ENCODE measurements around the gene PRKAR1B.

PRKAR1B gene

DNA sequence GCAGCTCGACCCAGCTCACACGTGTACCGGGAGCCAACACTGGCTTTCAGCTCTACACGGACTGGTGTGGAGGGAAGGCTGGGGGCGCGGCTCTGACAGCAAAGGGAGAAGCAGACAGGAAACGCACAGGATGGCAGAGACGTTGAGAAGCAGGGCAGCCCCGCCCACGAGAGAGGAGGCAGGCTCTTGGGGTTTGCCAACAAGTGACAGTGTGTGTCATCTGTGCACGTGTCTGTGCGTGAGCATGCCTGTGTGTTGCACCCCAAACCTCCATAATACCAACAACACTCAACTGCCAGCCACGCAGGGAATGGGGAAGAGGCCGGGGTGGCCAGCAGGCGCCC is 143.0 kb downstream of the PRKAR1B start:
- DNase-seq, result peak; percentile 90 to 93

DNA sequence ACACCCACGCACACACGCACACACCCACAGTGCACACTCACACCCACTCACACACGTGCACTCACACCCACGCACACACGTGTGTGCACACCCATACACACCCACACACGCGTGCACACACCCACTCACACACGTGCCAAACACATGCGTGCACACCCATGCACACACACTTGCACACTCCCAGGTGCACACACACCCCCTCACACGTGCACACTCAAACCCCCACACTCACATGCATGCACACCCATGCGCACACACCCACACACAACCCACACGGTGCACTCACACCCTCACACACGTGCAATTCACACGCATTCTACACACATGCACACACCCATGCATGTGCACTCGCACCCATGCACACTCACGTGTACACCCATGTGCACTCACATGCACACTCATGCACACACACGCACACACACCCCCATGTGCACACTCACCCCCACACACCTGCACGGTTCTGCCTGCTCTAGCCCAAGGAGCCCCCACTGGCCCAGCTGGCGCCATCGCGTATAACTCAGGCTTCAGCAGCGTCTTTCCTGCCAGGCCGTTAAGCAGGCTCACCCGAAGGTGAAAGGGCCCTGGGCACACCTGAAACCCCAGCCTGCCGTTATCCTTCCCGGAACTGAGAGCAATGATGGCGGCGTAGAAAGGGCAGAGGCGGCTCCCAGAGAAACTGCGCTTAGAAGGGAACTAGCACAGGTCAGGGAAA is 143.5 kb downstream of the PRKAR1B start:
- DNase-seq, result no peak

DNA sequence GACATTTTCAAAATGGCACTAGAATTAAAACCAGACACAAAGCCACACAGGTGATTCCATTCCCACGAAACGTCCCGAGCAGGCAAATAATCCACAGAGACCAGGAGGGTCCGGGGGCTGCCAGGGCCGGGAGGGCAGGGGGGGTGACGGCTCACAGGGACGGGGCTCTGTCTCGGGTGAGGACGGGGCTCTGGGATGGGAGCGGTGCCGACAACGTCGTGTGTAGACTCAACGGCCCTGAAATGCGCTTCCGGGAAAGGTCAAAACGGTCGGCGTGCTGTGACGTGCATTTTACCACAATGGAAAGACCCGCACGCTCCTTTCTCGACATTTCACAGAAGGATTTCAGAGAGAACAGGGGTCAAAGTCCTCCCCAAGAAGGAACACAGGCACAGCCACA is 144.2 kb downstream of the PRKAR1B start:
- peak in 1 of 2 donors; percentile 25 for DNase-seq

DNA sequence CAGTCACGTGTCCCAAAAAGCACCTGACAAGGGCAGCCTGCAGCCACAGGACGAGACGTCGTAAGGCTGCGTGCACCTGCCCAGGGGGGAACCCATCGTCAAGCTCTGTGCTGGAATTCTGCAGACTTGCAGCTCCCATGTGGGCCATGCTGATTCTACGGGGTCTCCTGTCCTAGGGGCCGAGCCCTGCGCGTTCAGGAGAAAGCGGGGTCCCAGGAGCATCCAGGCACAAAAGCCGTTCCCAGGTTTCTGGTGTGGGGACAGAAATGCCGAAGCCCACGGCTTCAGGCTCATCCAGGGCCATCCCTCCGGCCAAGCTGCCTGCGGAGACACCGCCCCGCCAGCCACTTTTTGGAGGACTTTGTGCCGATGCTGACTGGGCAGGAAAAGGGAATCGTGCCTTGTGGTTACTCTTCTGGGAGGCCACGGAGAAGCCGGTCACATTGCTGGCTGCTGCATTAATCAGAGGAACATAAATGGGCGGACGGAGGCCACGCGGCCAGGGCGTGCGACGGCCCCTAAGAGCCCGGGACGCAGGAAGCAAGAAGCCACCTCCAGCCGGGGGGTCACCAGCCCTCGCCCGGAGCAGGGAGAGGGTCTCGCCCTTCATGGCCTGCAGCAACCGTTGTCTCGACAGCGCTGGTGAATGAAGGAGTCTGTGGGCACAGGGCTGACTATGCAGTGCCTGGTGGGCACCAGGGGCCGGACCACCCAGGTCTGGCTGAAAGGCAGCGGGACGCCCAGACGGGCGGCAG is 144.8 kb downstream of the PRKAR1B start:
- DNase-seq, result no peak

DNA sequence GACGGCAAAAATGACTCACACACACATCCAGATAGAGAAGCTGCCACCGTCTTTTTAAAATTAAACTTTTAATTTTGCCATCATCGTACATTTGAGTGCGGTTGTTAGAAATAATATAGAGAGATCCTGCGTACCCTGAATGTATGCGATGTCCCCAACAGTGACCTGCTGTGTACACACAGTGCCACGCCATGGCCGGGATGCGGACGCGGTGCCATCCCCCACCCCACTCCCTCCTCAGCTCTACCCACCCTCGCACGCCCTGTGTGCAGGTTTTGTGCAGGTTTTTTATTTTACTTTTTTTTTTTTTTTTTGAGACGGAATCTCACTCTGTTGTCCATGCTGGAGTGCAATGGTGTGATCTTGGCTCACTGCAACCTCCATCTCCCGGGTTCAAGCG is 148.7 kb downstream of the PRKAR1B start:
- DNase-seq, result no peak

DNA sequence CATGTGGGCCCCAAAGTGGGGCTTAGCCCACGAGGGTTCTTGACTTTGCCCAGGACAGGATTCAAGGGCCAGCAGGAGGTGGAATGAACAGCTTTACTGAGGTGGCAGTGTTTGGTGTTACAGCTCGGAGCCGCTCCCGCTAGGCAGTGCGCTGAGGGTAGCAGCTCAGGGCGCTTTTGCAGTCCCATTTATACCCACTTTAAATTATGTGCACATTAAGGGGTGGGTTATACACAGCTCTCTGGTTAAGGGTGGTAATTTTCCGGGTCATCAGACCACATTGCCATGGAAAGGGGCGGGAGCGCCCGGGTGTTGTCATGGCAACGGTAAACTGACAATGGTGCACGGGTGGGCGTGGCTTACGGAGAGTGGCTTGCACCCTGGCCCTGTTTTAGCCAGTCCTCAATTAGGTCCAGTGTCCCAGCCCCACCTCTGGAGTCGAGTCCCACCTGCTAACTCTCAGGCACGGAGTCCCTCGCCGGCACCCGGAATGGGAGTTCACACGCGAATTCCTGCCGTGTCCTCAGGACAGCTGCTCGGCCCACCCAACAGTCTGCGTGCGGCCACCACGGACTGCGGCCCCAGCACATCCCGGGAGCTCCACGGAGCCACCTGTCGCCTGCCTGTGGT is 149.2 kb downstream of the PRKAR1B start:
- DNase-seq, result no peak

DNA sequence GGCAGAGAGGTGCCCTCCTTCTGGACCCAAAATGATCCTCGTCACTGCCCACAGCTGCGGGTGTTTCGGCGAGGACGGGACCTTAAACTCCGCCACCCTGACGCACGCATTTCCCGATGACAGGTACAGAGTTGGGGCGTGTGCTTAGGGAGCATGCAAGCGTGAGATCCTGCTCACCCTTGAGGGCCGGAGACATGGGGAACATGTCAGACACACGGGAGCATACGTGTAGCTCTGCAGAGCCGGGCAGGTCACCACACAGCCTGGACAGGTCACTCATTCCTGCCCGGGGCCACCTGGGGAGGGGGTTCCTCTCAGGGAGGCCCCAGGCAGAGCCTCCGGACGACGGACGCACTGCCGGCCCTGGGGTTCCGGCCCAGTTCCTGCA is 149.8 kb downstream of the PRKAR1B start:
- no peak for DNase-seq

DNA sequence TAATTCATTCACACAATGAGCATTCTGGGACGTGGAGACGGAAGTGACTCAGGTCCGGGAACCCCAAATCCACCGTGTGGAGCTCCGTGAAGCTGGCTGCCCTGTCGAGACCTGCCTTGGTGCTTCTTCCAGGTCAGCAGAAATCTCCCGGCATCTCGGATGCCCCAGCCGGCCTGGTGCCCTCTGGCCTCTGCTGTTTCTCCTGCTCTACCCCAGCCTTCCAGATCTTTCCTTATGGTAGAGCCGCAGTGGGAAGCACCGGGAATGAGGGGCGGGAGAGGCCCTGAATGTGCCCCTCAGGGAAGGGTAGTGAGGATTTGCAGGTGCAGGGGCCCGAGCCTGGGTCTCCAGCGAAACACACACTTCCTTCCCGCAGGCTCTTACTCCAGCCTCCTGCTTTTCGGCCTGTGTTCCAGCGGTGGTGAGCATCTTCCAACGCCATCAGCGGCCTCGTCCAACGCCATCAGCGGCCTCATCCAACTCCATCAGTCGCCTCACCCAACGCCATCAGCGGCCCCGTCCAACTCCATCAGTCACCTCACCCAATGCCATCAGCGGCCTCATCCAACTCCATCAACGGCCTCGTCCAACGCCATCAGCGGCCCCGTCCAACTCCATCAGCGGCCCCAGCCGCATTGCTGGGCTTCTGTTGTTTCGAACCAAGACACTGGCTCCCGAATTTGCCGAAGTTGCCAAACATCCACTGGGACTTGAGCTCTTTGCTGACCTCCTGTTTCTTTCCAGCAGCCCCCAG is 150.4 kb downstream of the PRKAR1B start:
- DNase-seq, result no peak

DNA sequence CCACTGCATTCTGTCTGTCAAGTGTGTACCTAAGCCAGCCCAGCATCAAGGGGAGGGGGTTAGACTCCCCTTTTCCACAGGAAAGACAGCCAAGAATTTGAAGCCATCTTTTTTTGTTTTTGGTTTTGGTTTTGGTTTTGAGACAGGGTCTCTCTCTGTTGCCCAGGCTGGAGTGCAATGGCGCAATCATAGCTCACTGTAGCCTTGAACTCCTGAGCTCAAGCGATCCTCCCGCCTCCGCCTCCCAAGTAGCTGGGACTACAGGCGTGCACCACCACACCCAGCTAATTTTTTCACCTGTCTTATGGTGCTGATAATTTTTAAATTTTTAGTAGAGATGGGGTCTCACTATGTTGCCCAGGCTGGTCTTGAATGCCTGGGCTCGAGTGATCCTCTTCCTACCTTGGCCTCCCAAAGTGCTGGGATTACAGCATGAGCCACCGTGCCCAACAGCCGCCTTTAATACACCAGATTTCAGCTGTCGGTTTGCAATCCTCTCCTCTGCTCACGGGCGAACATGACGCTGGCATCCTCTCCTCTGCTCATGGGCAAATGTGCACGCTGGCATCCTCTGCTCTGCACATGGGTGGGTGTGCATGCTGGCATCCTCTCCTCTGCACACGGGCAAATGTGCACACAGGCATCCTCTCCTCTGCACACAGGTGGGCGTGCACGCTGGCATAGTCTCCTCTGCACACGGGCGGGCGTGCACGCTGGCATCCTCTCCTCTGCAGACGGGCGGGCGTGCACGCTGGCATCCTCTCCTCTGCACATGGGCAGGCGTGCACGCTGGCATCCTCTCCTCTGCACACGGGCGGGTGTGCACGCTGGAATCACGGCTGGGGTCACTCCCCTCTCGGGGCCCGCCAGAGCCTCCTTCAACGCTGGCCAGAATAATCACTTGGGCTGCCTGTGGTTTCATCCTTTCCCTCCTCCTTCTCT is 151.4 kb downstream of the PRKAR1B start:
- DNase-seq, result no peak

DNA sequence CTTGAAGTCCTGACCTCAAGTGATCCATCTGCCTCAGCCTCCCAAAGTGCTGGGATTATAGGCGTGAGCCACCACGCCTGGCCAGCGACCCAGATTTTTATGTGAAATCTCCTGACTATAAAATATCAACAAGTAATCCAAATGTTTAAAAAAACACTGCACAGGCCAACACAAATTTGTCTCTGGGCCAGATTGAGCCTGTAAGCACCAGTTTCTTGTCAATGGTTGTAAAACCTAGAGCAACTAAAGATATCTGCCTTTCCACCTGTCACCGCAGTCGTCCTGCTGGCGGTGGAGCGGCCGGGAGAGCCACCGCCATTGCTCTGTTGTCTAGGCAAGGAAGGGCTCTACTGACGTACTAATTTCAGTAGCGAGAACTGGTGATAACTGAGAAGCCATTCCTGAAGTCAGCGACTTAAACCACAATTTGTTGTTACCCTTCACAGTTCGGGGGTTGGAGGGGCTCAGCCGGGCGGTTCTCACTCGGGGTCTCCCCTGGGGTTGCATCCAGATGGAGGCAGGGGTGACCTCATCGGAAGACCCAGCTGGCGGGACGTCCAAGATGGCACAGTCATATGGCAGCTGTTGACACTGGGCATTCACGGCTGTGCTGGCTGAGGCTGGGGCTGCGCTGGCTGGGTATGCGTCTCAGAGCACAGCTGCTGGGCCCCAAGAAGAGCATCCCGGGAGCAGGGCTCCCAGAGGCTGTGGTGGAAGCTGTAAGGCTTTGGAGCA is 152.3 kb downstream of the PRKAR1B start:
- DNase-seq, result no peak

DNA sequence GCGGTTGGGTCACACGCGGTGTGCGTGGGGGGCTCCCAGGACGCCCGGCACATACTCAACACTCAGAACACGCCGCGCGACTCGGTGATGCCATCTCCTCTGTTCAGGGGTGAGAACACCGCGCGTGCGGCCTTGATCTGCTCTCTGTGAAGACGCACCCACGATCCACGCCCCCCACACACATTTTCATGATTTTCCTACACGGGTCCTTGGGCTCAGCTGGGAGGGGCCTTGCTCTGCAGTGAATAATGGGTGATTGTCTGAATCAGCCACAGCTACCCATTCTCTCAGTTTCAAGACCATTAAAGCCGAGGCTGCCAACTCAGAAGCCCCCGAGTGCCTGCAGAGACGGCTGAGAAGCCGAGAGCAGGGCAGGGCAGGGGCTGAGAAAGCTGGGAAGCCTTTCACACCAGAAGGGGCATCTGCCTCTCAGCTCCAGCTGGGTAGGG is 153.1 kb downstream of the PRKAR1B start:
- DNase-seq, result no peak

DNA sequence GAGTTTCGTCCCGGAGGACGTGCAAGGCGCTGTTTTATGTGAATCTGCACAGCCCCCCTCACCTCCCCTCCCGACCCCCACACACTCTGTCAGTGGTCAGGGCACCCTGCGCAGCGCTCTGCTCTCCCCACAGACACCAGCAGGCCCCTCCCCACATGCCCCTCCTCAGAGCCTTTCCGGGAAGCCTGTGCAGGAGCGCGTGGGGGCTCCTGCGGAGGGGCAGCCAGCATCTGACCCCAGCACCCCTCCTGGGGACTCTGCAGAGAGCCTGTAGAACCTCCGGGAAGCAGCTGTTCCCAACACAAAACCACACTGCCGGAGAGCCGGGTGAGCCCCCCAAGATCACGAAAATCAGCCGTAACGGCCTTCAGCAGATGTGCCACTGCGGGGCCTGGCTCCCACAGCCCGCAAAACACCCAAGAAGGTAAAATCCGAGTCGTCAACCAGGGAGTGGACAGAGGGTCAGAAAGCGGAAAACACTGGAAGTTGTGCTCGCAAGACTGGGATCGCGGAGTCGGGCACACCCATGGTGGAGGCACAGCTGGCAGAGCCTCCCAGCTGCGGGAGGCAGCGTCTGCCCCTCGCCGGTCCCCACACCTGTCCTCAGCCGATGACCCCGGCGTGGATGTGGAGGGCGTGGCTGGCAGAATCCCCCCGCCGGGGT is 153.7 kb downstream of the PRKAR1B start:
- DNase-seq, result no peak

DNA sequence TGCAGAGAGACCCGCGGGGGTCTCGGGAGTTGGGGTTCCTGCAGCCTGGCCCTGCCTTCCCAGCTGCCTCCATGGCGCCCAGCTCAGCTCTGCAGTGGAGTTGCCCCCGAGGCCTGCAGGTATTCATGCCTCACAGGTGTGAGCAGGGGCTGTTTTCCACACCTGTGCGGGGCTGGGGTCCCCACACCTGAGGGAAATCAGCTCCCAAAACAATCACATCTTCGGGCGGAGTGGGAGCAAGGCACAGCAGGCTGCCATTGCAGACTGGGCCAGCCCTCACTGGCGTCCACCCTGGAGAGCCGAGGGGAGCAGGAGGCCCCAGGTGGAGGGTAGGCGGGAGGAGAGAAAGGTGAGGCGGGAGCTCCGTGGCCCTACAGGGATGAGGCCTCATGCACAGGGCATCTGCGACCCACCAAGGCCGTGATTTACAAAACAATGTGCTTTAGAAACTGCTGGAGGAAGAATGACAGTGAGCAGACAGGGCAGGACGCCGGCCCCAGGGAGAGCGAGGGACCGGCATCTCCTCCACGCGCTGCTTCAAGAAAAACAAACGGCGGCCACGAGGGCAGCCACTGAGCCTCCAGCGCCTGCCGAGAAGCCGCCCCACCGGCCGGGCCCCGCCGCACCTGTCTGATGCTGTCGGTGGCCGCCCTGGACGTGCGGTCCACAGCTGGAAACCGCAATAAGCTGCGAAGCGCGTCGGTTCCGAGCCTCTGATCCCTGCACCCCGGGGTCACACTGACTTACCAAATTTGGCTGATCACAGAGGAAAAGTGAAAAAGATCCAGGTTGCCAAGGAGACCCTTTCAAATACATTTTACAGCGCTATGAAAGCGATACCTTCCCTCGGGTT is 154.4 kb downstream of the PRKAR1B start:
- no peak for DNase-seq

DNA sequence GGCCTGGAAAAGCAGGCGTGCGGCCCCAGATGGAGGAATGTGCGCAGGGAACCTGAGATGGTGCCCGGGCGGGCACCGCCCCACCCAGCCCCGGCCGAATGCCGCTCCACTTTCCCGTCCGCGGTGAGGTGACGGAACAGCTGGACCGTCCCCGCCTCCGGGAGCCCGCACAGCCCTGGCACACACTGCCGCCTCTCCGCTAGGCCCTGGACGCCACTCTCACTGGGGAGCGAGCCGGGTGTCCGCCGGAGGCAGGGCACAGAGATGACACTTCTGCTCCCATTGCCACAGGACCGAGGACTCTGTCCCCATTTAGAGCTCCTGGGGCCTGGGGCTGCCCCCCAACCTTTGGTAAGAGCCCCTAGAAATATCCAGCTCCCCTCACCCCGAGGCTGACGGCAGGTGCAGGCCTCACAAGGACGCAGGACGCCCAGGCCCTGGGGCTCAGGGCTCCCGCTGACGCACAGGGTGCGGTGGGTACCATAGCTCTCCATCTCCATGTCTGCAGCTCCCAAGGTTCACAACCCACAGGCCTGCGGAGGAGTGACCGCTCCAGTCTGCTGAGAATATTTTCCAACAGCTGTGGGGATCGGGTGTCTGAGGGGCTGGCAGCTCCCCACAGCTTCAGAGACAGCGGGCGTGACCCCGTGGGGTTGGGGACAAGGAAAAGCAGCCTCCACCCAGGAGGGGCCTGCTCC is 155.2 kb downstream of the PRKAR1B start:
- no peak for DNase-seq

DNA sequence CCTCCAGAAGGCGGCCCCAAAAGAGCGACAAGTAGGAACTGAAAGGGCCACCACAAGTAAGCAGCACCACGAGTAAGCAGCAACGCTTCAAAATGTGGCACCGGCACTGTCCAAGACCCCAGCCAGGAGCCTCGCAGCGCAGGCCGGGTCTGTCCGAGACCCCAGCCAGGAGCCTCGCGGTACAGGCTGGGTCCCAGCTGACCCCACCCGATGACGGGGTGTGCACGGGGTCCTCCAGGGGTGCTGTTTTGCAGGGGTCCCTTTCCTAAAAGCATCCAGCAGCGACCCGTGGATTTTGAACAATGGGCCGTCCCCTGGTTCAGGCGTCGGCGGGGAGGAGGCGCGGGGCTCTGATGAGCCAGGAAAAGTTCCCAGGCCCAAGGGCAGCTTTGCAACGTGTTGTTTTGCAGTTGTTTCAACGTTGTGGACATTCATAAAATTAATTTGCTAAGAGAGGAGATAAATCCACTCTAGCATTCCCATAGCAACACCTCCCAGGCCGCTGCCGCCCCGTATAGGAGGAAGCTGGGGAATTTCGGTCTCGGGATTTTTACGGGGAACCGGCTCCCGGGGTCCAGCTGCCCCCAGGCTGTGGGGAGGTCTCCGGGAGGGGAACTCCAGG is 155.9 kb downstream of the PRKAR1B start:
- no peak for DNase-seq

DNA sequence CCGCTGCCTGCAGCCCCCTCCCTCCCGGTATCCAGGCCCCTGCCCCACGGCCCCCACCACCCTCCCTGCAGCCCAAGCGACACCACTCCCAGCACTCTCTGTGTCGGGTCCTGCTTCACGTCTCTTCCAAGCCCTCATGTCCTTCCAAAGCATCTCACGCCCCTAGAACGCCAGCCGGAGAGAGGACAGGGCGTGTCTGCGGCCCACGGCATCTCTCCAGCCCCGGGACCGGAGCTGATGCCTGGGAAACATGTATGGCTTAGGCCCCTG is 156.3 kb downstream of the PRKAR1B start:
- no peak for DNase-seq

DNA sequence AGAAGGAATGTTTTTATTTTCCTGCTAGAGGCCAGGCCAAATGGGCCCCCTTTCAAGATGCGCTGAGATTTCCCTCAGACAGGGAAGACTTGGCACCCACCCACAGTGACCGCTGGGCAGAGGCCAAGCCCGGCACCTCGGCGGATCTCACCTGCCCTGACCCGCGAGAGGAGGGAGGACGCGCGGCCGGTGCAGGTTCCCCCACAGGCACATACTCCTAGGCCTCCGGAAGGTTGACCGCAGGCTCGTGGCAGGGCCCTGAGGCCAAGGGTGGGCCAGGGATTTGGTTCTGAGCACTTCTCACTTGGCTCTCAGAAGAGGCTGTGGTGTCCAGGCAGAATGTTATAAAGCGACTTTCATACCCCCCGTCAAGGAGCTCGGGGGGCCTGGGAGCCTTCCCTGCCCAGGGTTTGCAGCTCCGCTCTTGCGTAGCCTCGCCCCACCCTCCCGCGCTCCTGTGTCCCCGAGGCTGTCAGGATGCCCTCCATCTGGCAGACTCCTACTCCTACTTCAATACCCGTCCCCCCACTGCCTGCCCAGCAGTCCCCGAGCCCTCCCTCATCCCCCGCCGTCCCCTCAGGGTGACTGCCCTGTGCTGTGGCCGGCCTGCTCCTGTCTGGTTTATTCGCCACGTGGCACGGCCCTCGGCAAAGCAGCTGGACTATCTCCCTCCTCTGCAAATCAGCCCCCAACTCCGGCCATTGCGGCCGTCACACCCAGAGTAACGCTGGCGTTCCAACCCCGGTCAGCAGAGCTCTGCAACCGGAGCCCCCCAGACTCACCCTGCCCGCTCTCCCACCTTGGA is 156.9 kb downstream of the PRKAR1B start:
- DNase-seq, result no peak

Data from activated CD4-positive, alpha-beta T cell treated with anti-CD3 and anti-CD28 coated beads for 4 hours (primary cell).